Measurements from ENCODE around the gene CDC42EP1. TPM values are rescaled to one million over a fixed set of nuclear protein-coding genes. Genes with fewer than 3 reads are reported as not detected.

The CDC42EP1 gene
- total and polyA plus RNA-seq, 8 donors = 68.8 to 139 (median 88.3) TPM

DNA sequence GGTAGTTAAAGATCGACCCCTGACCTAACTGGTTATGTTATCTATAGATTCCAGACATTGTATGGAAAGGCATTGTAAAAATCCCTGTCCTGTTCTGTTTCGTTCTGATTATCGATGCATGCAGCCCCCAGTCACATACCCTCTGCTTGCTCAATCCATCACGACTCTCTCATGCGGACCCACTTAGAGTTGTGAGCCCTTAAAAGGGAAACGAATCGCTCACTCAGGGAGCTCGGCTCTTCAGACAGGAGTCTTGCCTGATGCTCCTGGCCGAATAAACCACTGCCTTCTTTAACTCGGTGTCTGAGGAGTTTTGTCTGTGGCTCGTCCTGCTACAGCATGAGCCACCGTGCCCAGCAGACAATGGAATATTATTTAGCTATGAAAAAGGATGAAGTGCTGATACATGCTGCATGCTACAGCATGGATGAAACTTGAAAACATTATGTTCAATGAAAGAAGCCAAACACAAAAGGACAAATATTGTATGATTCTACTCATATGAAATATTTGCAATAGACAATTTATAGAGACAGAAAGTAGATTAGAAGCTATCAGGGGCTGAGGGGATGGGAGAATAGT is 31.6 kb downstream of the CDC42EP1 start:
- Histone ChIP-seq H3K27ac (peak overlapping the region in 2 of 4 donors; percentile 41 to 48), H3K4me3 (no peak overlapping the region), H3K9me3 (no peaks in the 10 kb centered on the region), H3K27me3 (no peaks in the 10 kb centered on the region), H3K36me3 (no peaks in the 10 kb centered on the region), H3K4me1 (peaks cover 9 to 38% (median 15%) of the 10 kb centered on the region in 3 donors)
- no peak for TF ChIP-seq CTCF (IDR thresholded peaks at IDR 0.05)
- DNase-seq = no peak
- no peak for ATAC-seq
- intact Hi-C loops (cut with DNase I) = loop anchor here in 1 of 3 donors (10.0 kb wide), 1 partner anchor 47 kb away; no protein-coding TSS in a partner anchor
- WGBS, 2 donors = 82 to 86% methylated on average over 12 of the region's 12 CpGs
- no peak for FAIRE-seq

GRCh38 chr22:37594237-37594636 is 34.0 kb downstream of the CDC42EP1 start:
- H3K9me3 ChIP-seq = no peaks in the 10 kb centered on the region
- no peaks in the 10 kb centered on the region for H3K27me3 ChIP-seq
- peaks cover 0 to 29% (median 6%) of the 10 kb centered on the region in 3 donors for H3K4me1 ChIP-seq
- FAIRE-seq (no peak), ATAC-seq (no peak), DNase-seq (no peak)
- no peak for TF ChIP-seq CTCF (IDR thresholded peaks at IDR 0.05)
- no peaks in the 10 kb centered on the region for H3K36me3 ChIP-seq
- WGBS, 2 donors = 70 to 75% methylated on average over 5 of the region's 5 CpGs
- intact Hi-C loops (cut with DNase I) = loop anchor here in 1 of 3 donors (10.0 kb wide), 1 partner anchor 49 kb away; no protein-coding TSS in a partner anchor
- H3K27ac ChIP-seq = no peak overlapping the region
- no peak overlapping the region for H3K4me3 ChIP-seq

- FAIRE-seq = no peak
- intact Hi-C loops (cut with DNase I) = loop anchor here in 2 of 3 donors (5.0 to 10.0 kb wide), 2 partner anchors 54 to 62 kb away; no protein-coding TSS in a partner anchor
- H3K4me1 ChIP-seq = peaks cover 0 to 7% (median 6%) of the 10 kb centered on the region in 3 donors
- 40 to 43% methylated on average over 4 of the region's 4 CpGs for WGBS, 2 donors
- no peak for DNase-seq
- TF ChIP-seq CTCF (IDR thresholded peaks at IDR 0.05) = no peak
- H3K36me3 ChIP-seq = no peaks in the 10 kb centered on the region
- no peak overlapping the region for H3K4me3 ChIP-seq
- peak overlapping the region in 1 of 4 donors; percentile 11 for H3K27ac ChIP-seq
- no peaks in the 10 kb centered on the region for H3K9me3 ChIP-seq
- no peak for ATAC-seq
- no peaks in the 10 kb centered on the region for H3K27me3 ChIP-seq
These were observed 38.9 kb downstream of the CDC42EP1 start for GRCh38 chr22:37599153-37599552.

DNA sequence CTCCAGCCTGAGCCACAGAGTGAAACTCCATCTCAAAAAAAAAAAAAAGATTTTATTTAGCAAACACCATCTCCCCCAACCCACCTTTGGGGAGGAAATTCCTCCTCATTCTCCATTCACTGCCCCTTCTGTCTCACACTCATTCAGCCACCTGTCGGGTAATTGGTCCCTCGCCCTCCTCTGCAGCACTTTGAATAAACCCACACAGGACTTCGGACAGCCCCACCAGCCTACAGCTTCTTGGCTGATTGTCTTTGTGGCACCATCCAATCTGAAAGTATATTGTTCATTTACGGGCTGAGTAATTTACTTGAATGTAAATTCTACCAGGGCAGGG is 40.9 kb downstream of the CDC42EP1 start:
- Histone ChIP-seq H3K4me3 (peak overlapping the region in 1 of 4 donors; percentile 3), H3K9me3 (no peaks in the 10 kb centered on the region), H3K27ac (peak overlapping the region; percentile 10 to 79 (median 58)), H3K27me3 (no peaks in the 10 kb centered on the region), H3K4me1 (peaks cover 0 to 7% (median 6%) of the 10 kb centered on the region in 3 donors), H3K36me3 (no peaks in the 10 kb centered on the region)
- ATAC-seq (peak in 1 of 4 donors; percentile 9), FAIRE-seq (no peak), DNase-seq (no peak)
- TF ChIP-seq CTCF (IDR thresholded peaks at IDR 0.05) = no peak
- 21 to 23% methylated on average over 4 of the region's 4 CpGs for WGBS, 2 donors
- intact Hi-C loops (cut with DNase I) = no loop called here
